ENCODE results near the gene TCFL5. TPM values are rescaled to one million over a fixed set of nuclear protein-coding genes. Genes with fewer than 3 reads are reported as not detected.

The TCFL5 gene
- total and polyA plus RNA-seq, 3 experiments from 2014 or later: 1.4 to 6.2 (median 4.6) TPM

GRCh38 chr20:62888406-62888805 lies 26.8 kb upstream of the TCFL5 start:
- CTCF ChIA-PET: interaction anchor here (1.3 to 2.5 kb wide), 3 partner anchors 11 to 121 kb away, joined by 3 to 8 read pairs (median 5); no protein-coding TSS in a partner anchor

GRCh38 chr20:62887860-62888239 lies 26.2 kb upstream of the TCFL5 start:
- H3K4me1 ChIP-seq (ENCODE audit: insufficient read depth, low read length): peaks cover 28% of the 10 kb centered on the region
- POLR2A ChIA-PET: no interaction called here

More at GRCh38 chr20:62888406-62888805, 26.8 kb upstream of the TCFL5 start:
- Mint-ChIP-seq H3K27ac (no peak overlapping the region), H3K36me3 (peaks cover 4 to 75% (median 11%) of the 10 kb centered on the region in 3 donors), H3K4me3 (no peak overlapping the region), H3K4me1 (peaks cover 4 to 19% (median 8%) of the 10 kb centered on the region in 3 donors), H3K27me3 (no peaks in the 10 kb centered on the region), H3K9me3 (no peaks in the 10 kb centered on the region)
- POLR2A ChIA-PET: no interaction called here
- DNase-seq: no peak
- Histone ChIP-seq H3K4me3 (ENCODE audit: low read length) (no peak overlapping the region), H3K9me3 (ENCODE audit: low read length) (no peaks in the 10 kb centered on the region), H3K36me3 (ENCODE audit: insufficient read depth, low read length) (peaks cover 73% of the 10 kb centered on the region), H3K4me1 (ENCODE audit: insufficient read depth, low read length) (peaks cover 28% of the 10 kb centered on the region), H3K27me3 (ENCODE audit: insufficient read depth, low read length, poor library complexity, severe bottlenecking) (no peaks in the 10 kb centered on the region), H3K27ac (ENCODE audit: low read depth, low read length) (no peak overlapping the region)

GRCh38 chr20:62887152-62887859 lies 25.7 kb upstream of the TCFL5 start:
- Histone ChIP-seq H3K4me1 (ENCODE audit: insufficient read depth, low read length) (peaks cover 24% of the 10 kb centered on the region), H3K4me3 (ENCODE audit: low read length) (no peak overlapping the region), H3K27ac (ENCODE audit: low read depth, low read length) (no peak overlapping the region), H3K36me3 (ENCODE audit: insufficient read depth, low read length) (peaks cover 62% of the 10 kb centered on the region), H3K9me3 (ENCODE audit: low read length) (no peaks in the 10 kb centered on the region), H3K27me3 (ENCODE audit: insufficient read depth, low read length, poor library complexity, severe bottlenecking) (no peaks in the 10 kb centered on the region)
- H3K27me3 Mint-ChIP-seq: no peaks in the 10 kb centered on the region
- peak overlapping the region in 1 of 7 donors; percentile 74 for H3K4me3 Mint-ChIP-seq
- peak in 2 of 5 donors; percentile 21 to 37 for DNase-seq
- peak overlapping the region in 3 of 8 donors; percentile 41 to 64 (median 42) for H3K27ac Mint-ChIP-seq
- H3K4me1 Mint-ChIP-seq: peaks cover 4 to 19% (median 8%) of the 10 kb centered on the region in 3 donors
- no peaks in the 10 kb centered on the region for H3K9me3 Mint-ChIP-seq
- POLR2A ChIA-PET: no interaction called here
- peaks cover 4 to 65% (median 7%) of the 10 kb centered on the region in 3 donors for H3K36me3 Mint-ChIP-seq
- CTCF ChIA-PET: interaction anchor here (1.4 to 2.5 kb wide), 3 partner anchors 12 to 20 kb away, joined by 3 to 8 read pairs (median 5); no protein-coding TSS in a partner anchor

More at GRCh38 chr20:62887860-62888239, 26.2 kb upstream of the TCFL5 start:
- Histone ChIP-seq H3K9me3 (ENCODE audit: low read length) (no peaks in the 10 kb centered on the region), H3K27ac (ENCODE audit: low read depth, low read length) (no peak overlapping the region), H3K4me3 (ENCODE audit: low read length) (no peak overlapping the region), H3K27me3 (ENCODE audit: insufficient read depth, low read length, poor library complexity, severe bottlenecking) (no peaks in the 10 kb centered on the region), H3K36me3 (ENCODE audit: insufficient read depth, low read length) (peaks cover 68% of the 10 kb centered on the region)
- H3K27ac Mint-ChIP-seq: peak overlapping the region in 2 of 8 donors; percentile 41 to 64
- no peaks in the 10 kb centered on the region for H3K27me3 Mint-ChIP-seq
- peaks cover 4 to 19% (median 8%) of the 10 kb centered on the region in 3 donors for H3K4me1 Mint-ChIP-seq
- peaks cover 4 to 69% (median 11%) of the 10 kb centered on the region in 3 donors for H3K36me3 Mint-ChIP-seq
- CTCF ChIA-PET: interaction anchor here (1.3 to 2.5 kb wide), 4 partner anchors 12 to 121 kb away, joined by 3 to 8 read pairs (median 4); no protein-coding TSS in a partner anchor
- peak overlapping the region in 1 of 7 donors; percentile 74 for H3K4me3 Mint-ChIP-seq
- no peak for DNase-seq
- no peaks in the 10 kb centered on the region for H3K9me3 Mint-ChIP-seq

- ChIA-PET POLR2A (no interaction called here), CTCF (interaction anchor here (1.4 to 1.6 kb wide), 2 partner anchors 14 to 21 kb away, joined by 3 to 5 read pairs; no protein-coding TSS in a partner anchor)
- Mint-ChIP-seq H3K36me3 (peaks cover 4 to 65% (median 4%) of the 10 kb centered on the region in 3 donors), H3K27me3 (no peaks in the 10 kb centered on the region), H3K27ac (peak overlapping the region in 5 of 8 donors; percentile 5 to 58 (median 41)), H3K9me3 (no peaks in the 10 kb centered on the region), H3K4me1 (peaks cover 5 to 19% (median 8%) of the 10 kb centered on the region in 3 donors), H3K4me3 (no peak overlapping the region)
- Histone ChIP-seq H3K4me1 (ENCODE audit: insufficient read depth, low read length) (peaks cover 18% of the 10 kb centered on the region), H3K36me3 (ENCODE audit: insufficient read depth, low read length) (peaks cover 56% of the 10 kb centered on the region), H3K4me3 (ENCODE audit: low read length) (no peak overlapping the region), H3K27ac (ENCODE audit: low read depth, low read length) (no peak overlapping the region), H3K27me3 (ENCODE audit: insufficient read depth, low read length, poor library complexity, severe bottlenecking) (no peaks in the 10 kb centered on the region), H3K9me3 (ENCODE audit: low read length) (no peaks in the 10 kb centered on the region)
- DNase-seq: peak in 1 of 5 donors; percentile 37
Measured at GRCh38 chr20:62886709-62887058, 25.1 kb upstream of the TCFL5 start.

- H3K36me3 Mint-ChIP-seq: peaks cover 0 to 65% (median 4%) of the 10 kb centered on the region in 3 donors
- no peak for DNase-seq
Measured at GRCh38 chr20:62885896-62886708, 24.5 kb upstream of the TCFL5 start.

GRCh38 chr20:62885046-62885895 lies 23.6 kb upstream of the TCFL5 start:
- Histone ChIP-seq H3K36me3 (ENCODE audit: insufficient read depth, low read length) (peaks cover 42% of the 10 kb centered on the region), H3K27ac (ENCODE audit: low read depth, low read length) (no peak overlapping the region), H3K27me3 (ENCODE audit: insufficient read depth, low read length, poor library complexity, severe bottlenecking) (no peaks in the 10 kb centered on the region), H3K9me3 (ENCODE audit: low read length) (no peaks in the 10 kb centered on the region), H3K4me3 (ENCODE audit: low read length) (no peak overlapping the region), H3K4me1 (ENCODE audit: insufficient read depth, low read length) (peaks cover 4% of the 10 kb centered on the region)
- no peak overlapping the region for H3K4me3 Mint-ChIP-seq
- H3K36me3 Mint-ChIP-seq: peaks cover 0 to 58% (median 3%) of the 10 kb centered on the region in 3 donors
- ChIA-PET POLR2A (interaction anchor here (0.7 kb wide), 1 partner anchor 9 kb away, joined by 3 read pairs; no protein-coding TSS in a partner anchor), CTCF (no interaction called here)
- H3K4me1 Mint-ChIP-seq: peaks cover 5 to 12% (median 8%) of the 10 kb centered on the region in 3 donors
- no peak for DNase-seq
- H3K27ac Mint-ChIP-seq: peak overlapping the region in 2 of 8 donors; percentile 24 to 26
- H3K9me3 Mint-ChIP-seq: no peaks in the 10 kb centered on the region
- peaks cover 0 to 2% of the 10 kb centered on the region in 2 donors for H3K27me3 Mint-ChIP-seq

More at GRCh38 chr20:62885896-62886708, 24.5 kb upstream of the TCFL5 start:
- H3K27ac Mint-ChIP-seq: peak overlapping the region in 3 of 8 donors; percentile 5 to 58 (median 41)
- peaks cover 0 to 2% of the 10 kb centered on the region in 2 donors for H3K27me3 Mint-ChIP-seq
- Histone ChIP-seq H3K27me3 (ENCODE audit: insufficient read depth, low read length, poor library complexity, severe bottlenecking) (no peaks in the 10 kb centered on the region), H3K9me3 (ENCODE audit: low read length) (no peaks in the 10 kb centered on the region), H3K36me3 (ENCODE audit: insufficient read depth, low read length) (peaks cover 50% of the 10 kb centered on the region), H3K27ac (ENCODE audit: low read depth, low read length) (no peak overlapping the region), H3K4me3 (ENCODE audit: low read length) (no peak overlapping the region), H3K4me1 (ENCODE audit: insufficient read depth, low read length) (peaks cover 12% of the 10 kb centered on the region)
- CTCF ChIA-PET: no interaction called here
- H3K4me1 Mint-ChIP-seq: peaks cover 7 to 14% (median 8%) of the 10 kb centered on the region in 3 donors
- H3K4me3 Mint-ChIP-seq: no peak overlapping the region
- POLR2A ChIA-PET: no interaction called here
- H3K9me3 Mint-ChIP-seq: no peaks in the 10 kb centered on the region

- H3K27ac Mint-ChIP-seq: peak overlapping the region in 1 of 8 donors; percentile 46
- peaks cover 0 to 54% (median 3%) of the 10 kb centered on the region in 3 donors for H3K36me3 Mint-ChIP-seq
- peaks cover 0 to 2% of the 10 kb centered on the region in 2 donors for H3K27me3 Mint-ChIP-seq
- DNase-seq: peak in 1 of 5 donors; percentile 19
- H3K4me1 Mint-ChIP-seq: peaks cover 5 to 12% (median 8%) of the 10 kb centered on the region in 3 donors
- Histone ChIP-seq H3K27ac (ENCODE audit: low read depth, low read length) (no peak overlapping the region), H3K27me3 (ENCODE audit: insufficient read depth, low read length, poor library complexity, severe bottlenecking) (no peaks in the 10 kb centered on the region), H3K9me3 (ENCODE audit: low read length) (no peaks in the 10 kb centered on the region), H3K4me1 (ENCODE audit: insufficient read depth, low read length) (no peaks in the 10 kb centered on the region), H3K36me3 (ENCODE audit: insufficient read depth, low read length) (peaks cover 35% of the 10 kb centered on the region), H3K4me3 (ENCODE audit: low read length) (no peak overlapping the region)
- POLR2A ChIA-PET: interaction anchor here (0.7 kb wide), 1 partner anchor 9 kb away, joined by 3 read pairs; no protein-coding TSS in a partner anchor
- H3K4me3 Mint-ChIP-seq: no peak overlapping the region
- CTCF ChIA-PET: no interaction called here
- H3K9me3 Mint-ChIP-seq: no peaks in the 10 kb centered on the region
Measured at GRCh38 chr20:62884556-62884955, 22.9 kb upstream of the TCFL5 start.

Data from CD8-positive, alpha-beta memory T cell (primary cell).